Measurements from ENCODE around the gene XCR1.

XCR1 gene

DNA sequence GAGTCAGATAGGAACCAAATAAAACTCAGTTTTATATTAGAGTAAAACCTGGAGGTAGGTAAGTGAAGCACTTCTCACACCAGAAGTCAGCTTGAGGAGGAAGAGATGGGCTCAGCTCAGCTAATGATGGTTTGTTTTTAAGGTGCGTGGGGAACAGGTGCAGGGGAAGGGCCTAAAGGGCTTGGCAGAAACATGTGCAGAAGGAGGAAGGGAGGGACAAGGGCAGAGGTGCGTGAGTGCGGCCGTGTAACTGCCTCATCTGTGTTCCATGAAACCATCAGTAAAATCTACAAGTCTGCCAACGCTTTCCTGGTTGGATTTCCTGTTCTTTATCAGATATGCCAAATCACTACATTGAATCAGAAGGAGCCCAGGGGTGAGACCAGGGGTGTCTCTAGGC, 51.6 kb downstream of the XCR1 start:
- Histone ChIP-seq H4K20me1 (no peaks in the 10 kb centered on the region), H3K4me2 (no peak overlapping the region), H3K4me3 (no peak overlapping the region), H3K36me3 (peaks cover 85% of the 10 kb centered on the region), H3K4me1 (peaks cover 12% of the 10 kb centered on the region), H3K9me3 (no peaks in the 10 kb centered on the region), H3K9ac (no peak overlapping the region), H3K27ac (no peak overlapping the region), H3K27me3 (no peaks in the 10 kb centered on the region)
- TF ChIP-seq Cebpa-rat (IDR thresholded peaks at IDR 0.05), result no peak

DNA sequence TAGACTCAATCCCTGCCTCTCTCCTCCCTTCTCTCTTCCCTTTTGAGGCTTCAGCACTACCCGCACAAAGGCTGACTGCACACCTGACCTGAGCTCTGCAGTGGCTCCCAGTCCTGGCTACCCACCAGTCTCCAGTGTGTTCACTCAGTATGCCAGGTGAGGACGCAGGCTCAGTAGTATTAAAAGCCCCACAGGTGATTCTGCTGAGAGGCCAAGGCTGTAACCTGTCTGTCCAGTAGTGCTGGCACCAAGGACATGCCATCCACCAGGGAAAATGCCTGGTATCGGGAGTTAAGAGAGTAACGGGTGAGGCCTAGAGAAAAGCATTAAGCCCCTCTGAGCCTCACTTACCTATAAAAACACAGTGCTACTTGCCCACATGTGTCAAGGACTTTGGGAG, 52.6 kb downstream of the XCR1 start:
- Histone ChIP-seq H3K9ac (no peak overlapping the region), H3K9me3 (no peaks in the 10 kb centered on the region), H3K27me3 (no peaks in the 10 kb centered on the region), H3K36me3 (peaks cover 85% of the 10 kb centered on the region), H3K4me3 (no peak overlapping the region), H3K4me1 (peaks cover 12% of the 10 kb centered on the region), H3K27ac (no peak overlapping the region), H3K4me2 (no peak overlapping the region), H4K20me1 (no peaks in the 10 kb centered on the region)
- no peak for TF ChIP-seq Cebpa-rat (IDR thresholded peaks at IDR 0.05)

DNA sequence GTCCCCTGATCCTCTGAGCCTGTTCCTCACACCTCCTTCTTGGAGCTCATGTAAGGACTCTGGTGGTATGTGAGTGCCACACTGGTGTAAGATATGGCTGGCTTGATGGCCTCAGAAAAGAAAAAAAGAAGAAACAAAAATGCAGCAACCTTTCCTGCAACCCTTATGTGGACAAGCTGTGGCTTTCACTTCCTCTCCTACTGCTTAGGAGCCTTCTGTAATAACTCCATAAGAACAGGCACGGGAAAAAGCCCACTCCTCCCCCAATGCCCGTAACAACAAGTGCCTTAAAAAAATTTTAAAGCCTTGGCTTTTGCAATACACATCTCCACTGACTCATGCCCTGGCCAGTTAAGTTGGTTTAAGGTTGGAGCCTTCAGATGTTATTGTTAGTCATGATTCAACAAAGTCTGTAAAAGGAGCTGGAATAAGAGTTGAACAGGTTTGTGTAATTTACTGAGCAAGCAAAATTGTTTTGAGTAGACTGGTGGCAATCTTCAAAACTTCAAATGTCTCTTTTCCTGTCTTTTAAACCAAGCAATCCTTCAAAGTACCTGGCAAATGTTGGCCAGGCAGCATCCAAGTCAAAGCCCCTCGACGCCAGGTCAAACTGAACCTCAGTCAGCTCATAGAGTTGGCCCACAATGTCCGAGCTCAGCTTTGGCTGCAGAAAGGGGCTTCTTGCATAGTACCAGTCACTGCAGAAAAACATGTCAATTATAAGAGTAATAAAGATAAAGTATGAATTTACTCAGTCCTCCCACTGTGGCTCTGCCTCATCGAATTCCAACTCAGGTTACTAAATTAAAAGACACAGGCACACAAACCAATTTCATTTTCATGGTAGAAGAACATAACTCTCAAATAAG, 54.5 kb downstream of the XCR1 start:
- H3K4me2 ChIP-seq, result peak overlapping the region; percentile 16

DNA sequence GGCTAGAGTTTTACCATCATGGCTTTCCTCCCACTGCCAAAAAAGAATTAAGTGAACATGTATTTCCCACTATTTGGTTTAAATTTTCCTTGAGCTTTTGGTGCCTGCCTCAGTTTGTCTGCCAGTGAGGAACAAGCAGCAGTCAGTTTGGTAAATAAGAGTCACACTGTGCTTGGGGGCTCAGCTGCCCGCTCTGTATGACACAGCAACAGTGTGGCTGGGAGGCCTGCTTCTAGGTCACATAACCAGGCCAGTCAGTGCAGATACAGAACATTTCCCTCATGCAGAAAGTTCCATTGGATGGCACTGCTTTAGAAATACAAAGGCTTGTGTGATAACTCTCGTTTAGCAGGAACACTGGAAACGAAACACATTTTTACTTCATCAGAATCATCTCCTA, 57.3 kb downstream of the XCR1 start:
- H3K4me2 ChIP-seq, result no peak overlapping the region
- peaks cover 16% of the 10 kb centered on the region; the same call in 1 of the 2 replicates for H4K20me1 ChIP-seq
- no peaks in the 10 kb centered on the region for H3K27me3 ChIP-seq
- no peak overlapping the region for H3K4me3 ChIP-seq
- peaks cover 87% of the 10 kb centered on the region for H3K36me3 ChIP-seq
- TF ChIP-seq Cebpa-rat (IDR thresholded peaks at IDR 0.05), result no peak
- no peak overlapping the region for H3K27ac ChIP-seq
- H3K9ac ChIP-seq, result no peak overlapping the region
- H3K9me3 ChIP-seq, result no peaks in the 10 kb centered on the region
- peaks cover 12% of the 10 kb centered on the region for H3K4me1 ChIP-seq

More for the DNA sequence above, 54.5 kb downstream of the XCR1 start:
- Histone ChIP-seq H3K9ac (no peak overlapping the region), H3K9me3 (no peaks in the 10 kb centered on the region), H3K27ac (no peak overlapping the region), H4K20me1 (no peaks in the 10 kb centered on the region), H3K36me3 (peaks cover 85% of the 10 kb centered on the region), H3K4me1 (peaks cover 12% of the 10 kb centered on the region), H3K27me3 (no peaks in the 10 kb centered on the region), H3K4me3 (no peak overlapping the region)
- TF ChIP-seq Cebpa-rat (IDR thresholded peaks at IDR 0.05), result no peak

DNA sequence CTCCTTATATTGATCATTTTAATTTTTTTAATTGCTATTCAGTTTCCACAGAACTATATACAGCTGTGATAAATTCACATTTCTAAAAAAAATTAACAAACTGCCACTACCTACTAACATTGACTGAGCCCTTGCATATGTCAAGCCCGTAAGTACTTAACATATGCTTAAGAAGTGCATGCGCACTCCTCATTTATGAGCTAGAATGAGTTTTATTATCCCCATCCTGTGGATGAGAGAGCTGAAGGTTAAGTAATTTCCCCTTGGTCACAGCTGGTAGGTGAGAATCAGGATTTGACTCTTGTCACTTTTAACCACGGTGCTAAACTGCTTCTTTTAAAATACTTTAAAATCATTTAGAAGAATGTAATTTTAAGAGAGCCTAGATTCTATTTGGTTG, 58.2 kb downstream of the XCR1 start:
- H3K27me3 ChIP-seq, result no peaks in the 10 kb centered on the region
- H3K9me3 ChIP-seq, result no peaks in the 10 kb centered on the region
- H3K36me3 ChIP-seq, result peaks cover 87% of the 10 kb centered on the region
- no peak for TF ChIP-seq Cebpa-rat (IDR thresholded peaks at IDR 0.05)
- peaks cover 24% of the 10 kb centered on the region; the same call in 1 of the 2 replicates for H4K20me1 ChIP-seq
- H3K27ac ChIP-seq, result no peak overlapping the region
- no peak overlapping the region for H3K4me3 ChIP-seq
- peaks cover 12% of the 10 kb centered on the region for H3K4me1 ChIP-seq
- no peak overlapping the region for H3K4me2 ChIP-seq
- H3K9ac ChIP-seq, result no peak overlapping the region

DNA sequence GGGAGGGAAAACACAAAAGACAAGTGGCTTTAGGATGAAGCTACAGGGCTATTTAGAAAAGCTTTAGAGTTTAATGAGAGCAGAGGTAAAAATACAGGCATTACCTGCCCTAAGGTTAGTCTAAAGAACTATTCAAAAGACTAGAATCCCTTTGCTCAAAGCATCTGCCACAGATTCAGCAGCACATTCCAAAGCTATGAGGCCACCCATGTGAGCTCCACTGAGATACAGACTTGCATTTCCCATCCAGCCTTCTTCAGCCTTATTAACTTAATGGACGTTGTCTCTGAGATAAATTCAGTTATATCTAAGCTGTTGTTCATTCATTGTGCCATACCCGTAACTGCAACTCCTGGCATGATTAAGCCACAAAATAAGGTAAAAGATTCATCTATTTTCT, 58.6 kb downstream of the XCR1 start:
- Histone ChIP-seq H3K36me3 (peaks cover 87% of the 10 kb centered on the region), H3K9ac (no peak overlapping the region), H3K9me3 (no peaks in the 10 kb centered on the region), H3K4me1 (peaks cover 12% of the 10 kb centered on the region), H3K27me3 (no peaks in the 10 kb centered on the region), H4K20me1 (peaks cover 29% of the 10 kb centered on the region; the same call in 1 of the 2 replicates), H3K27ac (no peak overlapping the region), H3K4me3 (no peak overlapping the region), H3K4me2 (no peak overlapping the region)
- TF ChIP-seq Cebpa-rat (IDR thresholded peaks at IDR 0.05), result no peak

DNA sequence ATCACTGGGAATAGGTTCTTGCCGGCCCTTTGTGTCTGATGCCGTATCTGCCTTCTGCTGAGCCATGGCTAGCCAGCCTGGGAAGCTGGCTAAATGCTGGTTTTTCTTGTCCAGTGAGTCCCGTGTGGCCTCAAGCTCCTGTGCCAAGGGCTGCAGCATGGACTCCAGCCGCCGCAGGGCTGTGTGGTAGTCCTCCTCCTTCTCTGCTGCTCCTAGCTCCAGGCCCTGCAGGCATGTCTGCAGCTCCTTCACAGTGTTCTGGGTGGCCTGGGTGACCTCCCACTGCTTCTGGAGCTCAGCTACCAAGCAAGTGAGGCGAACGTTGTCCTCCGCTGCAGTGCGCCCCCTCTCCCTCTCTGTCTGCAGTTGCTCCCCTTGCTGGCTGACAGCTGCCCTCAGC, 59.1 kb downstream of the XCR1 start:
- H3K4me2 ChIP-seq, result no peak overlapping the region
- no peak overlapping the region for H3K4me3 ChIP-seq
- peaks cover 12% of the 10 kb centered on the region for H3K4me1 ChIP-seq
- no peaks in the 10 kb centered on the region for H3K9me3 ChIP-seq
- H4K20me1 ChIP-seq, result peaks cover 31% of the 10 kb centered on the region; the same call in 1 of the 2 replicates
- H3K27me3 ChIP-seq, result no peaks in the 10 kb centered on the region
- no peak for TF ChIP-seq Cebpa-rat (IDR thresholded peaks at IDR 0.05)
- no peak overlapping the region for H3K9ac ChIP-seq
- H3K36me3 ChIP-seq, result peaks cover 90% of the 10 kb centered on the region
- no peak overlapping the region for H3K27ac ChIP-seq

DNA sequence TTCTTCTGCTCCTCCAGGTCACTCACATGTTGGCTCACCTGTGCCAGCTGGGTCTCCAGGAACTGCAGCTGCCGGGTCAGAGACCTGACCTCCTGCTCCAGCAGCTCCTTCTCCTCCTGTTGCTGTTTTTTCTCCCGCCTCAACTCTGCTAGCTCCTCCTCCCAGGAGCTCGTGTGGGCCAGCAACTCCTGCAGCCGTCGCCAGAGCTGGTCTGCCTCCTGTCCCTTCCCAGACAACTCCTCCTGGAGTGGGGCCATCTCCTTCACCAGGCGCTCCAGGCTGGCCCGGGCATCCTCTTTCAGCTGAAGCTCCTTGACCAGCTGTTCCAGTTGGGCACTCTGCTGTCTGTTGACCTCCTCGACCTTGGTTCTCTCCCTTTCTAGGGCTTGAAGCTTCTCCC, 59.6 kb downstream of the XCR1 start:
- H3K9me3 ChIP-seq, result no peaks in the 10 kb centered on the region
- peaks cover 31% of the 10 kb centered on the region; the same call in 1 of the 2 replicates for H4K20me1 ChIP-seq
- H3K9ac ChIP-seq, result no peak overlapping the region
- no peak for TF ChIP-seq Cebpa-rat (IDR thresholded peaks at IDR 0.05)
- H3K36me3 ChIP-seq, result peaks cover 90% of the 10 kb centered on the region
- peaks cover 8% of the 10 kb centered on the region for H3K4me1 ChIP-seq
- no peak overlapping the region for H3K4me3 ChIP-seq
- no peak overlapping the region for H3K27ac ChIP-seq
- no peak overlapping the region for H3K4me2 ChIP-seq
- no peaks in the 10 kb centered on the region for H3K27me3 ChIP-seq

All from BLaER1 (cell line).